GM18868 (cell line): Measurements from ENCODE around the gene DUS1L.
"Not testable (repeated sequence)": the region's sequence is repeated elsewhere in the genome, so short reads cannot be mapped to it uniquely, and the experiment has no call there.

Source experiments
- ATAC-seq: cut with Tn5 transposase; IDR thresholded peaks from one replicate; pipeline ENCODE4 v1.9.1; 2021; ENCODE audit warnings: mild to moderate bottlenecking, moderate library complexity; ENCODE audit not compliant: unreplicated experiment

DUS1L gene

GRCh38 chr17:82045936-82046484 is 19.6 kb downstream of the DUS1L start:
- ATAC-seq, result no peak

DNA sequence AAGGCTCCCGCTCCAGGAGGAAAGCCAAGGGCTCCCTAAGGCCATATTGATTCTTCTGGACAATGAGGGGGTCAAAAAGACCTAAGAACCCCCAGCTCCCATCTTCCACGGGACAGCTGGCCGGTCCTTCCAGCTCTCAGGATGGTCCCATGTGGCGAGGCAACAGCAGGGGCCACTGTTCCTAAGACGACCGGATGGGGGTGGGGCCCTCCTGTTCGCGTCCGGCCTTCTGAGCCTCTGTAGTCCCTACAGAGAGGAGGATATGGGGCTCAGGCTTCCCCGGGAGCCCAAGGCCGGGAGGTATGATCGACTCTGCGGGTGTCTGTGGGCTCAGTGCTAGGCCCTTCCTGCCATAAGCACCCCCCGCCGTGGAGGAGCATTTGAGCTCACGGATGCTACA is 22.1 kb downstream of the DUS1L start:
- ATAC-seq, result no peak

- ATAC-seq, result no peak
Measured at GRCh38 chr17:82042649-82043048, 23.0 kb downstream of the DUS1L start.

GRCh38 chr17:82041144-82041814 is 24.3 kb downstream of the DUS1L start:
- no peak for ATAC-seq

DNA sequence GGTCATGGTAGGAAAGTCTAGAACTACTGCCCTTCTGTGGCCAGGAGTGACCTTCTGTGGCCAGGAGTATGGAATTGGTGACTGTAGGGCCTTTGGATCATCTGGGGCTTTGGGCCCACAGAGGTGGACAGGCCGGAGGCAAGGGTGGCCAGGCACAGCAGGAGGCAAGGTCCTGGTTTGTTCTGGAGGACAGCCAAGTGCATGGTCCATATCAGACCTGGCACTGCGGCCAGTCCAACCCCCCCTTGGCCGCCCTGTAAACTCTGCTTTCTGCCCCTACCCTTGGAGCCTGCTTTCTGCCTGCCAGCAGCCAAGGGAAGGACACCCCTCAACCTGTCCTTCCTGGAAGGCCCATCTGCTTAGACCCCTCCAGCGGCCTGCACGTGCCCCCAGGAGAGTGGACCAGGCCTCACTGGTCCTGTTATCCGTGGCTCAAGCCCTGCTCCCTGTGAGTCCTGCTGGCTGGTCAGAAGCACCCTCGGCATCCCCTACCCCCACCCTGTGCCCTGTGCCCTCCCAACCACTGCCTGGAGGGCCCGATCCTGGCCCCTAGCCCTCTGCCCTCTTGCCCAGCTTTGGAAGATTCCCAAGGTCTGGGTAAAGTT is 25.8 kb downstream of the DUS1L start:
- ATAC-seq, result no peak

DNA sequence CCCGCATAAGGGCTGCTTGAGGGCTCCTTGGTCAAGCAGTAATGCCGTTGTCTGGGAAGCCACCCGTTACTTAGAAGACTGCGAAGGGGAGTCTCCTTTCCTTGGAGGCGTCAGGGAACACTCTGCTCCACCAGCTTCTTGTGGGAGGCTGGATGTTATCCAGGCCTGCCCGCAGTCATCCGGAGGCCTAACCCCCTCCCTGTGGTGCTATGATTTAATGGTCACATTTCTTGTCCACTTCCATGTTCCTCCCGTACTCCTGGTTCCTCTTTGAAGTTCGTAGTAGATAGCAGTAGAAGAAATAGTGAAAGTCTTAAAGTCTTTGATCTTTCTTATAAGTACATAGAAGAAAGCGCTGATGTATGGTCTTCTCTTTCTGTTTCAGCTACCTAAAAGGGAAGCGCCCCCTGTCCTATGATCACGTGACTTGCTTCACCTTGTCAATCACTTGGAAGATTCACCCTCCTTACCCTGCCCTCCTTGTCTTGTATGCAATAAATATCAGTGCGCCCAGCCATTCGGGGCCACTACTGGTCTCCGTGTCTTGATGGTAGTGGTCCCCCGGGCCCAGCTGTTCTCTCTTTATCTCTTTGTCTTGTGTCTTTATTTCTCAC is 26.7 kb downstream of the DUS1L start:
- ATAC-seq, result not testable (repeated sequence)

DNA sequence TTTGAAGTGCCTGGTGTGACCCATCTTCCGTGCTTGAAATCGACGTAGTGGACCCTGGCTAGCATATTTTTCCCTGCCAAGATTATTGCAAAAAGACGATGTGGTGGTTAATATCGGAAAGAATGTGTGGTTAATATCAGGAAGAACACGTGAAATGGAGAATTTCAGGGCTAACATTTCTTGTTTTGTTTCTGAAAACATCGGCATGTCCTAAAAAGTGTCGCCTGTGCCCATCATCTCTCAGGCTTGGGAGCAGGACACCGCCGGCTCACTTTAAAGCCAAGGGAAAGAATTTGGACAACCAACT is 27.8 kb downstream of the DUS1L start:
- ATAC-seq, result no peak

GRCh38 chr17:82037092-82037888 is 28.3 kb downstream of the DUS1L start, which contains the start of gene DCXR:
Gene DCXR, minus strand, starts transcription at chr17:82037697. Its CDS starts 15 bp downstream, at chr17:82037682.
- ATAC-seq, result peak; percentile 90

DNA sequence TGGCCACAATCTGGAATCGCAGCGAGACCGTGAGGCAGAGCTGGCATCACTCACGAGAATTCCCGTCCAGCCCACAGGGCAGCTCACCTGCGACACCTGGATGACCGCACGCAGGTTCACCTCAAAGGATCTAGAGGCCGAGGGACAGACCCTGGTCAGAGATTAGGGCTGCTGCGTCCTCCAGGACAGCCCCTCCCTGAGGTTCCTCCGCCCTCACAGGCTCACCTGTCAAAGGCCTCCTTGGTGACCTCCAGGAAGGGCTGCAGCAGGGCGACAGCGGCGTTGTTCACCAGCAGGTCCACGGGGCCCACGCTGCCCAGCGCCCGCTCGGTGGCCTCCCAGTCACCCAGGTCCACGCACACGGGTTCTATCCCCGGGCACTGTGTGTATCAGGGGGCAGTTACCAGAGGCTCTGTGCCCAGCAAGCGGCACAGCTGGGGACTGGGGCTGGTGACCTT is 28.9 kb downstream of the DUS1L start:
- ATAC-seq, result no peak

GRCh38 chr17:82035956-82036633 is 29.5 kb downstream of the DUS1L start:
- no peak for ATAC-seq

GRCh38 chr17:82035488-82035887 is 30.1 kb downstream of the DUS1L start:
- ATAC-seq, result no peak

- ATAC-seq, result no peak
Measured at GRCh38 chr17:82034371-82035011, 31.1 kb downstream of the DUS1L start.

DNA sequence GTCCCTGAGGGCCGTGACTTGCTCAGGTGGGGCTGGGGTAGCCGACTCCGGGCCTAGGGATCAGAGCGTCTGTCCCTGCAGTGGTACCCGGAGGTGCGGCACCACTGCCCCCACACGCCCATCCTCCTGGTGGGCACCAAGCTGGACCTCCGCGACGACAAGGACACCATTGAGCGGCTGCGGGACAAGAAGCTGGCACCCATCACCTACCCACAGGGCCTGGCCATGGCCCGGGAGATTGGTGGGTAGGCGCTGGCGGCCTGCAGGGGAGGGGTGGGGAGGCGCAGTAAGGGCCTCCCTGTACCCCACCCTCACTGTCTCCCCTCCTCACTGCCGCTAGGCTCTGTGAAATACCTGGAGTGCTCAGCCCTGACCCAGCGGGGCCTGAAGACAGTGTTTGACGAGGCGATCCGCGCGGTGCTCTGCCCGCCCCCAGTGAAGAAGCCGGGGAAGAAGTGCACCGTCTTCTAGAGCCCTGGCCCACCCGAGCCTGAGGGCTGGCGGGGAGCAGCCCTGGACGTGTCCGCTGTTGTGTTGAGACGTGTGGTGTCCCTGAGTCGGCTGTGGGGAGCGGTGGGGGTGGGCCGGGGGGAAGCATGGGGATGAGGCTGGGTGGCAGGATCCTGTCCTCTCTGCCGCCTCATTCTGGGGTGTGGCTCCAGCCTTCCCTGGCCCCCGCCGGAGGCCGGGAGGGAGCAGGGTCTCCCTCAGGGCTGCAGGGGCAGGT is 32.1 kb downstream of the DUS1L start:
- no peak for ATAC-seq

- ATAC-seq, result no peak
Measured at GRCh38 chr17:82031885-82032627, 33.5 kb downstream of the DUS1L start.

DNA sequence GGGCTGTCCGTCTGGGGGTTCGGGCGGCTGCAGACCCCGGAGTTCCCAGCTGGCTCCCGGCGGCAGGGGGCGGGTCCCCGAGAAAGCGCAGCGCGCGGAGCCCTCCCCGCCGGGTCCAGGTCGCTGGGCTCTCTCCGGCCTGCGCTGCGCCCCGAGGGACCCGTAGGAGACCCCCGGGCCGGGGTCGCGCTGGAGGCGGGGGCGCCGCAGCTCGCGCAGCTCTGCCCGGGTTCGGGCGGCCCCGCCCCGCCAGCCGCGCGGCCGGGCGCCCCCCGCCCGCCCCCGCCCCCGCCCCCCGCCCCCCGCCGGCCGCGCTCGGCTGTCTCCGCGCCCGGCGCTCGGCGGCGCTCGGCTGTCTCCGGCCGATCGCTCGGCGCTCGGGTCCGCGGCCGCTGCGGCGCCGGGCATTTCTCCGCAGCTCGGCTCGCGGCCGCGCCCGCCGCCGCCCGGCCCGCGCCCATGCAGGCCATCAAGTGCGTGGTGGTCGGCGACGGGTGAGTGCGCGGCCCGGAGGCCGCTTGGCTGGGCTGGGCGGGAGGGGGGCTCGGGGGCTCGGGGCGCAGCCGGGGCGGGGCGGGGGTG is 34.2 kb downstream of the DUS1L start, which contains the start of gene RAC3:
Gene RAC3 (plus strand): TSS at position 376 of the 582 bp plus-strand sequence. CDS start 84 bp downstream, at position 460.
- ATAC-seq, result no peak

- ATAC-seq, result no peak
Measured at GRCh38 chr17:82030470-82031302, 34.9 kb downstream of the DUS1L start.

DNA sequence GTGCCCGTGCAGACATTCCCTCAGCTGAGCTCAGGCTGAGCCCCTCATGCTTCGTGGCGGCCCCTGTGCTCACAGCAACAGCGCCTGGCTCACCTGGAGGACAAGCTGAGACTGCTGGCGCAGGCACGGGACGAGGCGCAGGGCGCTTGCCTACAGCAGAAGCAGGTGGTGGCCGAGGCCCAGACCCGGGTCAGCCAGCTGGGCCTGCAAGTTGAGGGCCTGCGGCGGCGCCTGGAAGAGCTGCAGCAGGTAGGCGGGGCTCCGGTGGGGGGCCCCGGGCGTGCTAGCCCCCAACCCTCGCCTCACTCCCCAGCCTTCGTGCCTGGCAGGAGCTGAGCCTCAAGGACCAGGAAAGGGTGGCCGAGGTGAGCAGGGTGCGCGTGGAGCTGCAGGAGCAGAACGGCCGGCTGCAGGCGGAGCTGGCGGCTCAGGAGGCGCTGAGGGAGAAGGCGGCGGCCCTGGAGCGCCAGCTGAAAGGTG is 35.6 kb downstream of the DUS1L start:
- ATAC-seq, result no peak
